NCI-H510A treated with DMSO at 0.1 percent for 48 hours (cell line): ENCODE data around the gene GFRA1.

Source experiments
- DNase-seq: peaks from one replicate; lab custom pipeline; 2025; lab: John Stamatoyannopoulos, UW

GFRA1 gene

DNA sequence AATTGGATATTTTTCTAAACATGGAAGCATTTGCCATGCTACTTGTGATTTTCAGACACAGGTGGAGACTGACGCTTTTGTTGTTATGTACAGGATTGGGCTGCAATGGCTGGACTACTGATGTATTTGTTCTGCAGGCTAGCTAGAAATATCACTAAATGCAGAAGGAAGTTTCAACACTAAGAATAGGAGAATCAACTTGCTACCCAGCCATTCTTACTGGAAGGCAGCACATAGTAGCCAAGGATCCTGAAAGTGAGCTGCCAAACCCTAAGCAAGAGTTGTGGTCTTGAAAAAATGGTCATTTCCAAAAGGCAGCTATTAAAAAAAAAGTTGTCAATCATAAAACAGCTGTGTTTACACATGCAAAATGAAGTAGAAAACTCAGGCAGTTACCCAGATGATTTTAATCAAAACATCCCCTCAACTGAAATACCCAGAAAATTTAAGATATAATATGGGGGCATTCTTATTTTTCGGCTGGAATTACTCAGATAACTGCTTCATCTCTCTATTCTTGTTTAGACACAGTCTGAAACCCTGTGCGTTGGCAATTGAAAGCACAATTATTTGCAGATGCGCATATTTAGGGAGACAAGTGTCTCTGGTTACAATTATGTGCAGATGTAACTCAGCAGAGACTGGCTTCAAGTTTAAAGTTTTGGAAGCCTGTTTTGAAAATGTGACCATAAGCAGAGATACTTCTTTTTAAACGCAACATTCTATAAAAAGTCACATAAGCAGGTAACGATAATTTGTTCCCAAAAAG, 31.2 kb downstream of the GFRA1 start:
- DNase-seq, result no peak

GRCh38 chr10:116241085-116241484, 31.9 kb downstream of the GFRA1 start:
- no peak for DNase-seq

DNA sequence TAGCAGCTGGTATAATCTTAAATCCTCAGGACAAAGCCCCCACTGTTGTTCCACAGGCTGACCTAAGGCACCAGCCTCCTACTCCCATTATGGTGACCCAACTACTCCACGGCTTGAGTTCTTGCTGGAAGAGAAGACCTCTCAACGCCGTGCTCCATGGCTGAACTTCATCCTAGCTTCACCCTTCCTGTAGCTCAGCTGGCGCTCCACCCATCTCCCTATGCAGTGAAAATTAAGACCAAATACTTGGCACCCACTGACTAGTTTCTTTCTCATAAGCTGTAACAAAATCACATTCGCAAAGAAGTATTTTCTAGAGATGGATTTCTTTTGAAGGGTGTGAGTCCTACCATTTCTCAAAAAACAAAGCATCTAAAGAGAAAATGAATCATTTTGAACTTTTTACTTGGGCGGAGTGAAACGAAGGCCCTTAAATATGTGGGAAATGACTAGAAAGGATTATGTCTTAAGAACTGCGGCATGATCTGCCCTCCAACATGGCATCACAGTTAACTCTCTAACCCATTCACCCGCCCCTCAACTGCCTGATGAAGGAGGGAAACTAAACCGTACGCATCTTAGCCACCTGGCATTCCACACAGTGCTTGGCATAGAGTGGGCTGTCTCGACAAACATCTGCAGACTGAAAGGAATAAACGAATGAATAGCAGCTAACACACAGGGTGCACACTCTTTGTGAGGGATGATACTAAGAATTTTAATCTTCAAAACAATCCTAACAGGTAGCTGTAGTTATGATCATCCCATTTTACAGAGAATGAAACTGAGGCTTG, 32.7 kb downstream of the GFRA1 start:
- DNase-seq, result no peak

DNA sequence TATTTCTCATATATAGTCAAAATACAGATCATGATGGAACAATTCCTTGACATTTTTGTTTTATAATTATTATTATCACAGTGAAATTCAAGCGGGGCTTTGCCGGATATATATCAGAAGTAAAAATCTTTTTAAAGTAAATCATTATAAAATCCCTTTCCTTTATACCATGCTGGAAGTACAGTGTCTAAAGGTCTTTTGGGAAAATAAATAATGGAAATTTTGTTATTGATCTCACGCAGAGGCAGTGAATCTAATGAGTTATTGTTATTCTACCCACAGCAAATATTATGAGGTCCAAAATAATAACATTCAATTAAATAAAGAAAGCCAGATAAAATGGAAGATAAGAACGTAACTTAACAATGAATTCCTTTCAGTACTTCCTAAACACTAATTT, 33.8 kb downstream of the GFRA1 start:
- DNase-seq, result no peak

DNA sequence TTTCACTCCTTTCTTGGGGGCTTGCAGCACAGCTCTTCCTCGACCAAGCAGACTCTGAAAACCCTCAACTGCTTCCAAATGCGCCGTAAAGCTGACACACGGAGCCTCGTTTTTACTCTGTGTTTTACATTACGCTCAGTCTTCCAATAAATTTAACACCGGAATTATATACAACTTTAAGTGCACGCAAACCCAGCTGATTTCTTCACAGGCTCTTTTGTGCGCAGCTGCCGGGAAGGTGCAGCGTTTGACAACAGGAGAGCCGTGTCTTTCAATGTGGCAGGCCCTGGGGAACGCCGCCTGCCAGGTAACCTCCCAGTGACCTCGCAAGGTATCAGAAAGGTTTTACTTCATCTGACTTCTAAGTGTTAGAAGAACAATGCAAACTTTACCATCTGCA, 35.0 kb downstream of the GFRA1 start:
- DNase-seq, result no peak

DNA sequence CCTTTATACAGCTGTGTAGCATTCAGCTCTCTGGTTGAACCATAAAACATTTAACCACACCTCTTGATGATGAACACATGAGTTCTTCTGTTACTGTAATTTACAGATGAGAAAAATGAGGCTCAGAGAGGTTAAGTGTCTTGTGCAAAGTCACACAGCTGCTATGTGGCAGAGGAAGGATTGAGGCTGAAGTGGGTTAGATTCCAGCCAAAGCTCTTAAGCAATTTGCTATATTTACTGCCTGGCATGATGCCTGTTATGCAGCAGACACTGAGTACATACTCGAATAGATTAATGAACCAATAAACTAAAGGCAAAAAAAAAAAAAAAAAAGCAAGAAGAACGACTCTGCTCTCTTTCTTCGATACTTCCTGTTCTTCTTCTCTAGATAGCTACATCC, 35.7 kb downstream of the GFRA1 start:
- DNase-seq, result no peak

DNA sequence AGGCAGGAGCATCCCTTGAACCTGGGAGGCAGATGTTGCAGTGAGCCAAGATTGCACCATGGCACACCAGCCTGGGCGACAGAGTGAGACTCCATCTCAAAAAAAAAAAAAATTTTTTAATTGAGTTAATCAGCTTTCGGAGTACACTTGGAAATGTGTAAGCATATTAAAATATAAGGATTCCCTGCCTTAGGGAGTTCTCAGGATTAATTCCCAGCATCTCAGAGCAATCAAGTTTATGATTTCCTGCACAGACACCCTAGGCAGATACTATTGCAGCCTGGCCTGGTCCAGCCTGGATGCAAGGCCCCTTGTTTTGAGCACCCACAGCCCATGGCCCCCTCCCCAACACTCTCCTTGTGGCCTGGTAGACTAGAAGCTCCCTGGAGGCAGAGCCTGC, 39.8 kb downstream of the GFRA1 start:
- DNase-seq, result no peak

DNA sequence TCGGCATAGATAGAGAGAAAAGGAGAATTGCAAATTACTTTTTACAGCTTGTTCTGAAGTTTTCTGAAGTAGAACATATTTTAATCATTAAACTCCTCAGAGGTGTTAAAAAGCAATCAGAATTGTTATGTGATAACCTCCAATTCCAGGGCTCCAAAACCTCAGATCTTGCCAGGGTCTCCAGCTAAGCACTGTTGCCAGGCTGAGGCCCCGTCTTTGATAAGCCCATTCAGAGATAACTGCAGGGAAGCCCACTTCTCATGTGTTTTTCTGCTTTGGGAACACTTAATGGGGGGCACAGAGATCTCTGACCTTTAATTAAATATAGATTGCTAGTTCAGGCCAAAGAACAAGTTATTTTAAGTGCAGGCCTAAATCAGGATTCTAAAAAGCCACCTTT, 40.4 kb downstream of the GFRA1 start:
- DNase-seq, result no peak

DNA sequence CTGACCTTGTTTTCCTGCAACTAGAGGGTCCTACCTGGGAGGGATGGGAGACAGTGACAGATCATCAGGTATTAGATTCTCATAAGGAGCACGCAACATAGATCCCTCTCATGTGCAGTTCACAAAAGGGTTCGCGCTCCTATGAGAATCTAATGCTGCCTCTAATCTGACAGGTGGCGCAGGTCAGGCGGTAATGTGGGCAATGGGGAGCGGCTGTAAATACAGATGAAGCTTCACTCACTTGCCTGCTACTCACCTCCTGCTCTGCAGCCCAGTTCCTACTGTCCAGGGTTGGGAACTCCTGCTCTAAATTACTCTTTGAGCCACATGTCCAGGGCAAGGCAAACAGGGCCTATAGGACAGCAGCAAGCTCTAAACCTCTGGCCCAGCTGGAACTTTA, 46.2 kb downstream of the GFRA1 start:
- no peak for DNase-seq

- DNase-seq, result no peak
These were observed 47.0 kb downstream of the GFRA1 start for GRCh38 chr10:116226053-116226452.

DNA sequence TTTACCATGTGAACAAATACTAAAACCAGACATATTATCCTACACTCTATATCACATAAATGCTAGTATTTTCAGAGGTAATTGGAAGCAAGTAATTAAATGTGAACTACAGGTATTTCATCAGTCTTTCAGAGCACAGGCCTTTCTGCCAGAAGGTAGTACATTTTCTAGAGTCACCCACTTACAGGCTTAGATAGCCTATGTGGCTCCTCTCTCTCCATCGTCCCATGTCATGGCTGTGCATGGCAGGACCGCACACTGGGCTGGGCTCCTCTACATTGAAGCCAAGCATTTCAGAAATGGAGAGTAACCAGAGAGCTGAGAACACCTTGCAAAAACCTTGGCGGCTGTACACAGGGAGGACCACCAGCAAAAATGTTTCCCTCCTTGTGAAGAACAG, 49.7 kb downstream of the GFRA1 start:
- no peak for DNase-seq

DNA sequence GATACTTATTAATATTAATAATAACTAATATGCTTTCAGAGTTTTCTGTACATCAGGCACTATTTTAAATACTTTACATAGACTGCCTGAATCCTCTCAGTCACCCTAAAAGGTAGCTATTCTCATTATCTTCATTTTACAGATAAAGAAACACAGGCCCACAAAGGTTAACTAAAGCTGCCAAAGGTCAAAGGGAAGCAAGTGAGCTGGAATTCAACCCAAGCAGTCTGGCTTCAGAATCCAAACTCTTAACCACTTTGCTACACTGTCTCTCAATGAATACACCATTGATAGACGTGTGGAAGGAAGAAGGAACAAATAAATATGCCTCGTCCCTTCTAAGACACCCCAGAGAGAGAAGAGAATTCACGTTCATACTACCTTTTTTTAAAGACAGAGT, 52.0 kb downstream of the GFRA1 start:
- DNase-seq, result no peak

- no peak for DNase-seq
These were observed 56.3 kb downstream of the GFRA1 start for GRCh38 chr10:116216676-116217075.

DNA sequence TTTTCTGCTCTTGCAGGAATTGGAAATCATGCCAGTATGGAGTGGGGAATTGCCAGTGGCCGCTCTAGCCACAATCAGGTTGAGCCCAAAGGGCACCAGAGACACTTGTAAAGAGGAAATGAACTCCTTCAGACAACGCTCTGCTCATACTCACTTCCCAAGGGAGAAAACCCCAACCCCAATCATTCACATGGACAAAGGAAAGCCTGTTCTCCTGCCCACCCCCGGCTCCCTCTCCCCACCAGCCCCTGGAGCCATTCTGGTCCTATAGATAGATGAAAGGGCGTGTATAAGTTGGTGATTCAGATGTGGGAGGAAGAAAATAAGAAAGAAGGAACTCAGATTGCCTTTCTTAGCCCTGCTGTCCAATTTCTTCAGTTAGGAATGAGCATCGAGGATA, 57.4 kb downstream of the GFRA1 start:
- no peak for DNase-seq

- DNase-seq, result no peak
These were observed 61.3 kb downstream of the GFRA1 start for GRCh38 chr10:116211682-116212081.

- DNase-seq, result no peak
These were observed 62.2 kb downstream of the GFRA1 start for GRCh38 chr10:116210588-116211346.

DNA sequence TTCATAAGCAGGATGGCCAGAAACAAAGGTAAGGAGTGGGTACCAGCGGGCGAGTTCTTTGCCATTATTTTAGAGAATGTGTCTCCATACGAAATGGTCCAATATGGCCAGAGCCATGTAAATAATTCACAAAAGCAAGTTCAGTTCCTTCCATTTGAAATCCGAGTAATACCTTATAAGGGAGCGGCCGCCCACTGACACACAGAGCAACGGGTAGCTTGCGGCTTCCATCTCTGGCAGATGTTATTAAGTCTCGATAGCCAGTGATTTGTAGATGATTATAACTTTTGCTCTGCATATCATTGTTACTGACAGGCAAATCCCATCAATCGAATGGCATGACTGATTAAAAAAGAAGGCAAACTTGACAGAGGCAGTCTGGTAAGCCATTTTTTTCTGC, 63.2 kb downstream of the GFRA1 start:
- DNase-seq, result no peak

GRCh38 chr10:116208956-116209567, 63.9 kb downstream of the GFRA1 start:
- no peak for DNase-seq

- no peak for DNase-seq
These were observed 65.3 kb downstream of the GFRA1 start for GRCh38 chr10:116207690-116208089.

DNA sequence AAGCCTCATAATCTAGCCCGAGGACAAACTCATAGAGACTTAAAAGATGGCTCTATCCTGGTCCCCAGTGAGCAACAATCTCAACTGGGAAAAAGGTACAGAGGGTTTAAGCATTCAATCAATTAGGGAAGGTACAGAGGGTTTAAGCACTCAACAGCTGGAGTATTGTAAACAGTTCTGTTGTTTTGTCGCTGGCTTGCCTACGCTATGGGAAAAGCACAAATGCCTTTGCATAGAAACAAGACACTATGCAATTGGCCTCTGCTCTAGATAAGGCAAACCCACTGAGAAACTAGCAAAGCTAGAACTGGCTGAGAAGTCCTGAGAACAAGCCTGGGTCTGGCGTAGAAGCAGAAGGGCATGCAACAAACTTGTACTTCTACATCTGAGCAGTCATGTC, 69.3 kb downstream of the GFRA1 start:
- DNase-seq, result no peak

GRCh38 chr10:116201670-116202430, 71.2 kb downstream of the GFRA1 start:
- DNase-seq, result no peak

GRCh38 chr10:116201011-116201410, 72.0 kb downstream of the GFRA1 start:
- no peak for DNase-seq
